Left lung (tissue), 10 donors: ENCODE results near the gene BRINP3. TPM values are rescaled to one million over a fixed set of nuclear protein-coding genes. Genes with fewer than 3 reads are reported as not detected.

Source experiments
- ATAC-seq: fragments of 200-7000 bp; cut with Tn5 transposase; one replicate; pipeline ENCODE4 v1.9.1; 2020; ENCODE audit warnings: moderate library complexity
- DNase-seq, 4 donors: peaks; one replicate each; pipeline ENCODE4 v3.0.0-alpha.2; 2013 to 2020
- H3K27ac ChIP-seq, 2 donors: fragments of 200-600 bp; sonication (generic) in 1 of 2; one replicate each; pipeline versions ENCODE4 v1.5.0 to v1.8.0; 2020 to 2021
- H3K27me3 ChIP-seq, 2 donors: fragments of 200-600 bp; sonication (generic) in 1 of 2; one replicate each; pipeline versions ENCODE4 v1.5.0 to v1.8.0; 2020 to 2021
- H3K36me3 ChIP-seq, 2 donors: fragments of 200-600 bp; sonication (generic) in 1 of 2; one replicate each; pipeline versions ENCODE4 v1.5.0 to v1.8.0; 2020 to 2021
- H3K4me1 ChIP-seq, 2 donors: fragments of 200-600 bp; one replicate each; pipeline ENCODE4 v1.8.0; 2021
- H3K4me3 ChIP-seq, 2 donors: fragments of 200-600 bp; sonication (generic) in 1 of 2; one replicate each; pipeline versions ENCODE4 v1.5.0 to v1.8.0; 2020 to 2021; ENCODE audit warnings: mild to moderate bottlenecking in 1 of 2
- H3K9me3 ChIP-seq, 2 donors: fragments of 200-600 bp; sonication (generic) in 1 of 2; one replicate each; pipeline versions ENCODE4 v1.5.0 to v1.8.0; 2020 to 2021
- CTCF ChIP-seq, 2 donors: fragments of 200-600 bp; sonication (generic) in 1 of 2; IDR thresholded peaks; one replicate each; pipeline versions ENCODE4 v1.5.0 to v1.8.0; 2021; ENCODE audit warnings: antibody characterized with exemption in 2 of 2
- intact Hi-C, 2 donors: fragments of 100-400 bp; cut with DNase I; formaldehyde crosslinking; loops; one replicate each; pipeline versions ENCODE4 v1.11.2 to v1.14.2; 2022
- polyA plus RNA-seq, 6 donors: library from polyadenylated mRNA; unstranded; fragments of 120-200 nt; gene quantifications; one replicate each; pipeline ENCODE4 v1.2.1, GENCODE V29; 2013; ENCODE audit not compliant: insufficient read length in 6 of 6
- total RNA-seq, 2 donors: library from RNA; stranded (reverse); fragmentation: NEBNext Ultra II Directional; extraction: Animal tissue kit (Norgen Biotek cat#: 25700); gene quantifications; one replicate each; pipeline ENCODE4 v1.2.1, GENCODE V29; 2021
- donor health status: DM: no; HTN: yes; CAD: no.
- donor health status: DM: no; HTN: no; CAD: no.

BRINP3 gene
- total and polyA plus RNA-seq, 8 donors, result 0.47 to 18.1 (median 10.5) TPM

- no peak overlapping the region for H3K27ac ChIP-seq
- intact Hi-C loops, result no loop called here
Measured at GRCh38 chr1:190494451-190494850, 16.8 kb upstream of the BRINP3 start.

GRCh38 chr1:190491404-190491803 lies 13.7 kb upstream of the BRINP3 start:
- no peaks in the 10 kb centered on the region for H3K4me1 ChIP-seq
- no peaks in the 10 kb centered on the region for H3K36me3 ChIP-seq
- intact Hi-C loops, result no loop called here
- H3K9me3 ChIP-seq, result no peaks in the 10 kb centered on the region
- no peak overlapping the region for H3K4me3 ChIP-seq
- DNase-seq (no peak), ATAC-seq (no peak)
- no peak overlapping the region for H3K27ac ChIP-seq
- H3K27me3 ChIP-seq, result no peaks in the 10 kb centered on the region
- TF ChIP-seq CTCF (IDR thresholded peaks at IDR 0.05), result no peak

More at GRCh38 chr1:190494451-190494850, 16.8 kb upstream of the BRINP3 start:
- Histone ChIP-seq H3K36me3 (no peaks in the 10 kb centered on the region), H3K9me3 (no peaks in the 10 kb centered on the region), H3K4me1 (no peaks in the 10 kb centered on the region), H3K4me3 (no peak overlapping the region), H3K27me3 (no peaks in the 10 kb centered on the region)
- DNase-seq (no peak), ATAC-seq (no peak)
- no peak for TF ChIP-seq CTCF (IDR thresholded peaks at IDR 0.05)

GRCh38 chr1:190484045-190484444 lies 6.4 kb upstream of the BRINP3 start:
- ATAC-seq (no peak), DNase-seq (no peak)
- Histone ChIP-seq H3K9me3 (no peaks in the 10 kb centered on the region), H3K36me3 (no peaks in the 10 kb centered on the region), H3K27ac (no peak overlapping the region), H3K4me1 (no peaks in the 10 kb centered on the region), H3K4me3 (no peak overlapping the region), H3K27me3 (peaks cover 0 to 16% of the 10 kb centered on the region in 2 donors)
- intact Hi-C loops, result no loop called here
- no peak for TF ChIP-seq CTCF (IDR thresholded peaks at IDR 0.05)

DNA sequence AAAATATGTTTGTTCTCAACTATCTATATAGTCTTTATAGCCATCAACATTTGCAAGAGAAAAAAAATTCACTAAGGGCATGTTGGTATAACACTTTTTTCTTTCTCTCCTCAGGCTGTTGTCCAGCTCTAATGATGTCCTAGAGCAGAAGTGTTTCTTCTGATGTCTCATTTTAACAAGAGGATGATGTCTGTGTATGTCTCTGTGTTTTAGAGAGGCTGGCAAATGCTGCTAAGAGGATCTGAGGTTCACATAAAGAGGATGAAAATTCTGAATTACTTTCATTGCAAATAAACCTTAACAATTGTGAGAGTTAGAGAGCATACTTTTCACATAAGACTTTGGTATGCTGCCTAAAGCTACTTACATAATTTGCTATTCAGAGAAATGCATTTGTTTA lies 2.6 kb upstream of the BRINP3 start:
- no peaks in the 10 kb centered on the region for H3K4me1 ChIP-seq
- TF ChIP-seq CTCF (IDR thresholded peaks at IDR 0.05), result no peak
- intact Hi-C loops, result no loop called here

DNA sequence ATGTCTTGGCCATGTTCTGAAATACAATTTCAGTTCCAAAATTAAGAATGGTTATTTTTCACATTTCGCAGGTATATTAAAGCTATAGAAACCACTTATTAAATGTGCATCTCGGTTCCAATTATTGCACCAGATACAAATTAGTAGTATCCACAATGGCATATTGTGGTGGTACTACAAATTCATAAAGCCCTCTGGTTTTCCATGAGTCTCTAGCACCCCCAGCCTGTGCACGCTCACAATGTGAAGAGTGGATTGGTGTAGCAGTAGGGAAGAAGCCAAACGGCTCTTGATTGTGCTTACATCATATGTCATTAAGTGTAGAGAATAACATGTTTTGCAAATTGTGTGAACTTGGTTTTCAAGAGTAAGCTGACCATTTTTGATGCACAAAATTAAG lies 1.9 kb upstream of the BRINP3 start:
- TF ChIP-seq CTCF (IDR thresholded peaks at IDR 0.05), result no peak
- intact Hi-C loops, result no loop called here
- no peaks in the 10 kb centered on the region for H3K36me3 ChIP-seq
- H3K27me3 ChIP-seq, result peaks cover 17 to 62% of the 10 kb centered on the region in 2 donors
- no peaks in the 10 kb centered on the region for H3K4me1 ChIP-seq
- no peak for ATAC-seq
- H3K27ac ChIP-seq, result no peak overlapping the region
- DNase-seq, result peak in 1 of 4 donors; percentile 28
- no peak overlapping the region for H3K4me3 ChIP-seq
- H3K9me3 ChIP-seq, result no peaks in the 10 kb centered on the region

More for the DNA sequence above, 2.6 kb upstream of the BRINP3 start:
- Histone ChIP-seq H3K36me3 (no peaks in the 10 kb centered on the region), H3K4me3 (no peak overlapping the region), H3K27ac (no peak overlapping the region), H3K27me3 (peaks cover 17 to 54% of the 10 kb centered on the region in 2 donors), H3K9me3 (no peaks in the 10 kb centered on the region)
- DNase-seq, result no peak
- no peak for ATAC-seq
